ENCODE results near the gene SGMS2.

The SGMS2 gene

DNA sequence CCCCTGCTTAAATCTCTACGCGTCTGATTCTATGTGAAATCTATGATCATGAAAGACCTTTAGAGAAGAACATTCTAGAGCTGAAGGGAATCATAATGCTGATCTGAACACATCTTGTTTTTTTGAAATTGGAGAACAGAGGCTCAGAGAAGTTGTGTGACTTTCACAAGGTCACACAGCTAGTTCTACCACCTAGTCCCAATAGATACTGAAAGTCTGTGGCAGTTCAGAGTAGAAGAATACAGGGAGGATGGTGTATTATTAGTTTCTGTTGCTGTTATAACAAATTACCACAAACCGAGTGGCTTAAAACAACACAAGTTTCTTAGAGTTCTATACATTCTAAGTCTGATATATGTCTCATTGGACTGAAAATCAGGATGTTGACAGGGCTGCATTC lies 121.1 kb downstream of the SGMS2 start:
- no peak for FAIRE-seq
- TF ChIP-seq POLR2A (IDR thresholded peaks at IDR 0.05; ENCODE audit: low read depth, low read length) (no peak), PAX5 (IDR thresholded peaks at IDR 0.05; ENCODE audit: insufficient read depth, low read length, severe bottlenecking) (no peak), POU2F2 (IDR thresholded peaks at IDR 0.05; ENCODE audit: low read depth, low read length) (no peak), SPI1 (IDR thresholded peaks at IDR 0.05; ENCODE audit: low read depth, low read length) (no peak), TAF1 (IDR thresholded peaks at IDR 0.05; ENCODE audit: low read depth, low read length) (no peak), POLR2AphosphoS5 (IDR thresholded peaks at IDR 0.05; ENCODE audit: low read depth, low read length) (no peak)
- no peak for DNase-seq (ENCODE audit: insufficient read length, low spot score)

GRCh38 chr4:107950746-107951540 lies 126.2 kb downstream of the SGMS2 start:
- no peak for DNase-seq (ENCODE audit: insufficient read length, low spot score)
- TF ChIP-seq POU2F2 (IDR thresholded peaks at IDR 0.05; ENCODE audit: low read depth, low read length), result no peak
- no peak for TF ChIP-seq POLR2AphosphoS5 (IDR thresholded peaks at IDR 0.05; ENCODE audit: low read depth, low read length)
- TF ChIP-seq TAF1 (IDR thresholded peaks at IDR 0.05; ENCODE audit: low read depth, low read length), result no peak
- no peak for TF ChIP-seq SPI1 (IDR thresholded peaks at IDR 0.05; ENCODE audit: low read depth, low read length)
- TF ChIP-seq POLR2A (IDR thresholded peaks at IDR 0.05; ENCODE audit: low read depth, low read length), result no peak
- no peak for TF ChIP-seq PAX5 (IDR thresholded peaks at IDR 0.05; ENCODE audit: insufficient read depth, low read length, severe bottlenecking)
- no peak for FAIRE-seq

DNA sequence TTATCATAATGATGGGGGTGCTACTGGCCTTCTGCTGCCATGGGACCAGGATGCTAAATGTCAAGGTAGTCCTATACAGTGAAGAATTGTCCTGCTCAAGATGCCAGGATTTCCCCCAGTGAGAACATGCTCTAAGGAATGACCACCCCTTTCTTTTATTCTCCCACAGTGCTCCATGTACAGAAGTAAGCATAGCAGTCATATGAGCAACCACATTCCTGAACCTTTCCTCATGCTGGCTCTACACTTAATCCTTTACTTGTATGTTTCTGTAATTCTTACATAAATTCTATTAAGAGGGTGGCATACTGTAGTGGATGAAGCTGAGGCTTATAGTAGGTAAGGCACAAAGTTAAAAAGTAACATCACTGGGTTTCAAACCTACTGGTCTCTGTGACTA lies 126.8 kb downstream of the SGMS2 start:
- DNase-seq (ENCODE audit: insufficient read length, low spot score) (no peak), FAIRE-seq (no peak)
- TF ChIP-seq POU2F2 (IDR thresholded peaks at IDR 0.05; ENCODE audit: low read depth, low read length) (no peak), PAX5 (IDR thresholded peaks at IDR 0.05; ENCODE audit: insufficient read depth, low read length, severe bottlenecking) (no peak), POLR2AphosphoS5 (IDR thresholded peaks at IDR 0.05; ENCODE audit: low read depth, low read length) (no peak), TAF1 (IDR thresholded peaks at IDR 0.05; ENCODE audit: low read depth, low read length) (no peak)

DNA sequence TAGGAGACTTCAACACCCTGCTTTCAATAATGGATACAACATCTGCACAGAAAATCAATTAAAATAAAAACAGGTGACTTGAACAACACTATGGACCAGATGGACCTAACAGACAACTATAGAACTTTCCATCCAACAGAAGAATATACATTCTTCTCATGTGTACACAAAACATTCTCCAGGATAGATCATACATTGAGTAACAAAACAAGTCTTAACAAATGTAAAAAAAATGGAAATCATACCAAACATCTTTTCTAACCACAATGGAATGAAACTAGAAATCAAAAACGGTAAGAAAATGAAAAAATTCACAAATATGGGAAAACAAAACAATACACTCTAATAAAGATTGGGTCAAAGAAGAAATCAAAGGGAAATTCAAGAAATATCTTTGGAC lies 131.3 kb downstream of the SGMS2 start:
- no peak for DNase-seq (ENCODE audit: insufficient read length, low spot score)
- FAIRE-seq, result no peak
- TF ChIP-seq TAF1 (IDR thresholded peaks at IDR 0.05; ENCODE audit: low read depth, low read length) (no peak), POU2F2 (IDR thresholded peaks at IDR 0.05; ENCODE audit: low read depth, low read length) (no peak), POLR2AphosphoS5 (IDR thresholded peaks at IDR 0.05; ENCODE audit: low read depth, low read length) (no peak), PAX5 (IDR thresholded peaks at IDR 0.05; ENCODE audit: insufficient read depth, low read length, severe bottlenecking) (no peak), POLR2A (IDR thresholded peaks at IDR 0.05; ENCODE audit: low read depth, low read length) (no peak), SPI1 (IDR thresholded peaks at IDR 0.05; ENCODE audit: low read depth, low read length) (no peak)
